H9 (cell line): ENCODE measurements around the gene SOBP. TPM values are rescaled to one million over a fixed set of nuclear protein-coding genes. Genes with fewer than 3 reads are reported as not detected.

ENCODE experiments used
- DNase-seq: peaks from one replicate; pipeline ENCODE4 v3.0.0-alpha.2; 2017
- H2AFZ ChIP-seq: one replicate; pipeline ENCODE4 v1.6.1; 2013; ENCODE audit warnings: mild to moderate bottlenecking, low read length, control low read depth, moderate library complexity
- H2AK5ac ChIP-seq: 2 replicates; pipeline ENCODE4 v1.6.1; 2013; ENCODE audit warnings: low read length, control low read depth, mixed read lengths; ENCODE audit not compliant: insufficient read length
- H2BK120ac ChIP-seq: one replicate; pipeline ENCODE4 v1.6.1; 2013; ENCODE audit warnings: low read depth, mild to moderate bottlenecking, low read length, control low read depth, inconsistent platforms; ENCODE audit not compliant: poor library complexity, severe bottlenecking
- H2BK12ac ChIP-seq: 2 replicates; pipeline ENCODE4 v1.6.1; 2013; ENCODE audit warnings: low read length, control low read depth, mixed read lengths, low read depth; ENCODE audit not compliant: insufficient read length
- H2BK15ac ChIP-seq: 2 replicates; pipeline ENCODE4 v1.6.1; 2013; ENCODE audit warnings: low read depth, low read length, control low read depth
- H2BK20ac ChIP-seq: one replicate; pipeline ENCODE4 v1.6.1; 2013; ENCODE audit warnings: low read depth, mild to moderate bottlenecking, low read length, control low read depth, inconsistent platforms; ENCODE audit not compliant: poor library complexity, severe bottlenecking
- H2BK5ac ChIP-seq: 2 replicates; pipeline ENCODE4 v1.6.1; 2013; ENCODE audit warnings: low read length, control low read depth, mixed read lengths; ENCODE audit not compliant: insufficient read length
- H3K14ac ChIP-seq: 2 replicates; pipeline ENCODE4 v1.6.1; 2013; ENCODE audit warnings: low read length, control low read depth; ENCODE audit not compliant: insufficient read depth
- H3K18ac ChIP-seq: 2 replicates; pipeline ENCODE4 v1.6.1; 2013; ENCODE audit warnings: low read depth, mild to moderate bottlenecking, mixed read lengths, low read length, control low read depth; ENCODE audit not compliant: insufficient read length
- H3K23ac ChIP-seq: 2 replicates; pipeline ENCODE4 v1.6.1; 2013; ENCODE audit warnings: low read length, control low read depth, mixed read lengths, low read depth; ENCODE audit not compliant: insufficient read length
- H3K23me2 ChIP-seq: 2 replicates; pipeline ENCODE4 v1.6.1; 2013; ENCODE audit warnings: low read depth, mild to moderate bottlenecking, mixed read lengths, low read length, control low read depth; ENCODE audit not compliant: insufficient read length, poor library complexity, severe bottlenecking
- H3K27ac ChIP-seq: 2 replicates; pipeline ENCODE4 v1.5.1; 2013; ENCODE audit warnings: low read length, control low read depth, mixed read lengths, low read depth; ENCODE audit not compliant: insufficient read length
- H3K27me3 ChIP-seq: 2 replicates; pipeline ENCODE4 v1.6.1; 2013; ENCODE audit warnings: low read length, control low read depth, inconsistent platforms; ENCODE audit not compliant: insufficient read depth
- H3K4ac ChIP-seq: 2 replicates; pipeline ENCODE4 v1.6.1; 2013; ENCODE audit warnings: low read depth, mild to moderate bottlenecking, control low read depth, inconsistent platforms, low read length, moderate library complexity
- H3K4me1 ChIP-seq: 2 replicates; pipeline ENCODE4 v1.6.1; 2013; ENCODE audit warnings: low read length, control low read depth, inconsistent platforms; ENCODE audit not compliant: insufficient read depth
- H3K4me2 ChIP-seq: 2 replicates; pipeline ENCODE4 v1.6.1; 2013; ENCODE audit warnings: low read length, control low read depth, mixed read lengths; ENCODE audit not compliant: insufficient read length, insufficient read depth
- H3K56ac ChIP-seq: 2 replicates; pipeline ENCODE4 v1.6.1; 2013; ENCODE audit warnings: low read depth, mild to moderate bottlenecking, mixed read lengths, low read length, control low read depth; ENCODE audit not compliant: insufficient read length
- H3K79me1 ChIP-seq: 2 replicates; pipeline ENCODE4 v1.6.1; 2013; ENCODE audit warnings: low read depth, mild to moderate bottlenecking, moderate library complexity, low read length, control low read depth, inconsistent platforms; ENCODE audit not compliant: insufficient read depth, poor library complexity, severe bottlenecking
- H3K79me2 ChIP-seq: 2 replicates; pipeline ENCODE4 v1.6.1; 2013; ENCODE audit warnings: low read length, control low read depth, inconsistent platforms; ENCODE audit not compliant: insufficient read depth
- H3K9ac ChIP-seq: 2 replicates; pipeline ENCODE4 v1.6.1; 2013; ENCODE audit warnings: low read length, control low read depth, mixed read lengths; ENCODE audit not compliant: insufficient read length; ENCODE audit errors: extremely low read depth
- H3K9me3 ChIP-seq: one replicate; pipeline ENCODE4 v1.6.1; 2013; ENCODE audit warnings: low read depth, low read length, inconsistent platforms; ENCODE audit not compliant: control insufficient read depth
- H3T11ph ChIP-seq: one replicate; pipeline ENCODE4 v1.6.1; 2013; ENCODE audit warnings: mild to moderate bottlenecking, low read length, control low read depth, inconsistent platforms
- H4K20me1 ChIP-seq: one replicate; pipeline ENCODE4 v1.6.1; 2013; ENCODE audit not compliant: control insufficient read depth, insufficient read length, insufficient read depth
- H4K5ac ChIP-seq: 2 replicates; pipeline ENCODE4 v1.6.1; 2013; ENCODE audit warnings: low read depth, mild to moderate bottlenecking, mixed read lengths, low read length, control low read depth; ENCODE audit not compliant: insufficient read length
- H4K8ac ChIP-seq: replicated peaks from 2 replicates; pipeline ENCODE4 v1.6.1; 2013; ENCODE audit warnings: low read length, control low read depth, mixed read lengths, low read depth; ENCODE audit not compliant: insufficient read length
- H4K91ac ChIP-seq: 2 replicates; pipeline ENCODE4 v1.6.1; 2013; ENCODE audit warnings: low read depth, mild to moderate bottlenecking, moderate library complexity, mixed read lengths, low read length, control low read depth; ENCODE audit not compliant: insufficient read length
- H3K27ac Mint-ChIP-seq, 3 experiments: 2 replicates in 2 of 3; 3 replicates in 1 of 3; pipeline ENCODE4 v1.8.0; 2020 to 2021; ENCODE audit warnings: mixed read lengths in 3 of 3, mild to moderate bottlenecking in 1 of 3, moderate library complexity in 1 of 3
- H3K27me3 Mint-ChIP-seq: 2 replicates; pipeline ENCODE4 v1.8.0; 2021; ENCODE audit warnings: low read depth, mild to moderate bottlenecking, moderate library complexity, mixed read lengths
- H3K36me3 Mint-ChIP-seq, 3 experiments: 2 replicates in 2 of 3; 3 replicates in 1 of 3; pipeline ENCODE4 v1.8.0; 2020 to 2021; ENCODE audit warnings: low read depth in 3 of 3, mixed read lengths in 3 of 3; ENCODE audit not compliant: insufficient read depth in 1 of 3
- H3K4me1 Mint-ChIP-seq, 2 experiments: 2 replicates each; pipeline ENCODE4 v1.8.0; 2020; ENCODE audit warnings: mixed read lengths in 2 of 2
- H3K4me3 Mint-ChIP-seq, 2 experiments: 2 replicates in 1 of 2; 3 replicates in 1 of 2; pipeline ENCODE4 v1.8.0; 2020 to 2021; ENCODE audit warnings: mild to moderate bottlenecking in 2 of 2, mixed read lengths in 2 of 2, moderate library complexity in 1 of 2
- H3K9me3 Mint-ChIP-seq, 2 experiments: 2 replicates in 1 of 2; 3 replicates in 1 of 2; pipeline ENCODE4 v1.8.0; 2020; ENCODE audit warnings: mild to moderate bottlenecking in 2 of 2, mixed read lengths in 2 of 2, moderate library complexity in 1 of 2
- WGBS: extraction: QIAGEN DNeasy Blood & Tissue Kit; methylation state at CpG from one replicate; pipeline ENCODE4 v1.1.7; 2013; ENCODE audit warnings: missing lambda C conversion rate, low lambda C conversion rate, mixed read lengths; ENCODE audit not compliant: insufficient read length; ENCODE audit errors: extremely low coverage; 5-methylcytosine and 5-hydroxymethylcytosine counted together
- total RNA-seq: library from RNA; stranded (reverse); gene quantifications from 2 replicates; pipeline ENCODE4 v1.2.1, GENCODE V29; 2021
- TF ChIP-seq, protein P1 (sequence below): fragments of 200-600 bp; sonication (generic); conservative IDR thresholded peaks from 3 replicates; pipeline ENCODE4 v1.8.0; 2021; ENCODE audit warnings: antibody characterized with exemption, mild to moderate bottlenecking

SOBP gene
- total RNA-seq, 1 experiment from 2014 or later = 4.3 TPM

- Mint-ChIP-seq H3K27ac (no peak overlapping the region), H3K27me3 (no peaks in the 10 kb centered on the region; the same call in 1 of the 2 replicates), H3K9me3 (no peaks in the 10 kb centered on the region), H3K4me1 (peaks cover 26 to 33% of the 10 kb centered on the region in 2 experiments), H3K36me3 (no peaks in the 10 kb centered on the region), H3K4me3 (no peak overlapping the region)
- Histone ChIP-seq H2AK5ac (no peak overlapping the region), H3K18ac (no peak overlapping the region), H3K79me2 (no peaks in the 10 kb centered on the region), H3K27ac (no peak overlapping the region), H3K56ac (no peak overlapping the region), H2BK12ac (no peak overlapping the region), H3K23ac (no peak overlapping the region), H3K14ac (no peak overlapping the region), H2BK20ac (no peak overlapping the region), H3K9me3 (no peaks in the 10 kb centered on the region), H4K5ac (no peak overlapping the region), H3K9ac (no peak overlapping the region), H3K79me1 (no peaks in the 10 kb centered on the region), H2AFZ (no peak overlapping the region), H2BK120ac (no peak overlapping the region), H3K23me2 (no peaks in the 10 kb centered on the region), H4K8ac (no peak overlapping the region), H4K91ac (no peak overlapping the region), H3K27me3 (no peaks in the 10 kb centered on the region), H3K4me1 (0 out of 2 replicates have a peak, but pooled peaks cover 4% of the 10 kb centered on the region), H3T11ph (no peak overlapping the region), H4K20me1 (no peaks in the 10 kb centered on the region), H2BK5ac (no peak overlapping the region), H3K4ac (no peak overlapping the region), H2BK15ac (no peak overlapping the region), H3K4me2 (no peak overlapping the region)
- no peak for DNase-seq
- no CpG with 5 or more reads among the region's 2 CpGs for WGBS
- TF ChIP-seq, protein P1, sequence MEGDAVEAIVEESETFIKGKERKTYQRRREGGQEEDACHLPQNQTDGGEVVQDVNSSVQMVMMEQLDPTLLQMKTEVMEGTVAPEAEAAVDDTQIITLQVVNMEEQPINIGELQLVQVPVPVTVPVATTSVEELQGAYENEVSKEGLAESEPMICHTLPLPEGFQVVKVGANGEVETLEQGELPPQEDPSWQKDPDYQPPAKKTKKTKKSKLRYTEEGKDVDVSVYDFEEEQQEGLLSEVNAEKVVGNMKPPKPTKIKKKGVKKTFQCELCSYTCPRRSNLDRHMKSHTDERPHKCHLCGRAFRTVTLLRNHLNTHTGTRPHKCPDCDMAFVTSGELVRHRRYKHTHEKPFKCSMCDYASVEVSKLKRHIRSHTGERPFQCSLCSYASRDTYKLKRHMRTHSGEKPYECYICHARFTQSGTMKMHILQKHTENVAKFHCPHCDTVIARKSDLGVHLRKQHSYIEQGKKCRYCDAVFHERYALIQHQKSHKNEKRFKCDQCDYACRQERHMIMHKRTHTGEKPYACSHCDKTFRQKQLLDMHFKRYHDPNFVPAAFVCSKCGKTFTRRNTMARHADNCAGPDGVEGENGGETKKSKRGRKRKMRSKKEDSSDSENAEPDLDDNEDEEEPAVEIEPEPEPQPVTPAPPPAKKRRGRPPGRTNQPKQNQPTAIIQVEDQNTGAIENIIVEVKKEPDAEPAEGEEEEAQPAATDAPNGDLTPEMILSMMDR = no peak
Measured at GRCh38 chr6:107589934-107590333, 100.0 kb downstream of the SOBP start.
